HG02970 (cell line): Measurements from ENCODE around the gene GRIN2A.

Source experiments
- ATAC-seq: cut with Tn5 transposase; IDR thresholded peaks from one replicate; pipeline ENCODE4 v1.9.1; 2021; ENCODE audit warnings: mild to moderate bottlenecking, moderate library complexity, moderate number of reproducible peaks; ENCODE audit not compliant: unreplicated experiment, low FRiP score

Gene GRIN2A

DNA sequence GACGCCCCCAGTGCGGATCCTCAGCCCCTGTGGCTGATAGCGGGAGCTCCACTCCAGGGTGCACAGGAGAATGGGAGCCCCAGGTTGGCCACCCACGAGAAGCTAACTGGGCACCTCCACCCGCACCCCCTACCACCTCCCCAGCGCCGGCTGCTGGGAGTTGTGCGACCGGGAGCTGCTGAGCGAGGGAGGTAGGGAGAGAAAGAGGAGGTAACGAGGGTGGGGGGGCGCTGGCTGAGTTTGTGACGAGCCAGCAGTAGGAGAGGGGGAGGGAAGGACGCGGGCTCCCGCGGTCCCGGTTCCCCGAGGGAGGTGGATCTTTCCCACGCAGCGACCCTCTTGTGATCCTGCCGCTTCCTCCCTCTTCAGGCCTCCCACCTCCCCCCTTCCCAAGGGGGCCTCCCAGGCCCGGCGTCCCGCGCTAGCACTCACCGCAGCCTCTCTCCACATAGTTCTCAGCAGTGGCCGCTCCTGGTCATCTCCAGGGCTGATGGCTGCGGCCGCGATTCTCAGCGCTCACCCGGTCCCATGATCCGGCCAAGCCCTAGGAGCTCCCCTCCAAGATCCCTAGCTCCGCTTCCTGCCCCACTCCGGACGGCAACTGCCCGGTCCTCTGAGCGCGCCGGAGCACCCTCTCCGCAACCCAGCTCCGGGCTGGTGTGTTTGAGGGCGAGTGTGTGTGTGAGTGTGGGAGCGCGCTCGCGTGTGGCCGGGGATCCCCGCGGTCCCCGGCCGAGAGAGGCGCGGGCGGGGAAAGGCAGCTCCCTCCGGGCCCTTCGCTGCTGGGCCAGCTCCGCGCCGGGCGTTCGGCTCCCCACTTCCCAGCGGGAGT is at the start of gene GRIN2A:
GRIN2A (minus strand) TSS at position 207 of the 832 bp plus-strand sequence. CDS start 2,017 bp downstream, outside the sequence.
- no peak for ATAC-seq

DNA sequence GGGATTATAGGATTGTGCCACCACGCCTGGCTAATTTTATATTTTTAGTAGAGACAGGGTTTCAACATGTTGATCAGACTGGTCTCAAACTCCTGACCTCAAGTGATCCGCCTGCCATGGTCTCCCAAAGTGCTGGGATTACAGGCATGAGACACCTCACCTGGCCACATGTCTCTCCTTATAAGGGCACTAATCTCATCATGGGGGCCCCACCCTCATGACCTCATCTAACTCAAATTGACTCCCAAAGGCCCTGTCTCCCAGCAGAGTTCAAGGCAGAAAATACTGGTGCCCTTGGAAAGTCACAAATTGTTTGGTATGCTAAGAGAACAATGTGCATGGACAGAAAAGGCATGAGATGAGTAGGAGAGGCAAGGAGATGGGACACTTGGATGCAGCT is 49.3 kb upstream of the GRIN2A start:
- no peak for ATAC-seq

DNA sequence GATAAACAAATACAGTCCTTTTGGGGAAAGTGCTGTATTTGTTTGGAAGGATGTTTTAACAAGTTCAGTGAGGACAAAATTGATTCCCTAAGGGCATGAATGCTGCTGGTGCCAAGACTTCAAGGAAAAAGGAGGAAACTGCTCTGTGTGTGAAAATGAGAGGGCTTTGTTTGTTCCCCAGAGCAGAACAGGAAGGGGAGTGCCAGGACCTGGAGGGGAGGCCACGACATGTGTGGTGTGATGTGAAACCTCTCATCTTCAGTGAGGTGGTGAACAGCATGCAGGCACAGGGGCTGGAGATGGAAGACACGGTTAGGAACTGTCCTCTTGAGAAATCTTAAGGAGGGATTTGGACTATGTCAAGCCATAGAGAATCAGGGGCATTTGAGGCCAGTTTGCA is 46.6 kb upstream of the GRIN2A start:
- no peak for ATAC-seq

DNA sequence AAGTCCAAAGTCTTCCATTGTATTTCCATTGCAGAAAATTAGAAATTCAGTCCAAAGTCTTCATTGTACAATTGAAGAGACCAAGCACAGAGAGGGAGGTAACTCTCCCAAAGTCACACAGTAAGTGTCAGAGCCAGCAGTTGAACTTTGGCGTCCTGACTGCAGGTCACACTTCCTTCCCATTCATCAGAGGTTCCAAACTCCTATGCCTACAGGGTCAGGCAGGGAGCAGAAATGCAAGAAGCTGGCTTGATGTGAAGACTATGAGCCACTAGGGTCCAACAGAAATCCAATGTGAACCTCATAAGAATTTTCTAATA is 44.7 kb upstream of the GRIN2A start:
- no peak for ATAC-seq

DNA sequence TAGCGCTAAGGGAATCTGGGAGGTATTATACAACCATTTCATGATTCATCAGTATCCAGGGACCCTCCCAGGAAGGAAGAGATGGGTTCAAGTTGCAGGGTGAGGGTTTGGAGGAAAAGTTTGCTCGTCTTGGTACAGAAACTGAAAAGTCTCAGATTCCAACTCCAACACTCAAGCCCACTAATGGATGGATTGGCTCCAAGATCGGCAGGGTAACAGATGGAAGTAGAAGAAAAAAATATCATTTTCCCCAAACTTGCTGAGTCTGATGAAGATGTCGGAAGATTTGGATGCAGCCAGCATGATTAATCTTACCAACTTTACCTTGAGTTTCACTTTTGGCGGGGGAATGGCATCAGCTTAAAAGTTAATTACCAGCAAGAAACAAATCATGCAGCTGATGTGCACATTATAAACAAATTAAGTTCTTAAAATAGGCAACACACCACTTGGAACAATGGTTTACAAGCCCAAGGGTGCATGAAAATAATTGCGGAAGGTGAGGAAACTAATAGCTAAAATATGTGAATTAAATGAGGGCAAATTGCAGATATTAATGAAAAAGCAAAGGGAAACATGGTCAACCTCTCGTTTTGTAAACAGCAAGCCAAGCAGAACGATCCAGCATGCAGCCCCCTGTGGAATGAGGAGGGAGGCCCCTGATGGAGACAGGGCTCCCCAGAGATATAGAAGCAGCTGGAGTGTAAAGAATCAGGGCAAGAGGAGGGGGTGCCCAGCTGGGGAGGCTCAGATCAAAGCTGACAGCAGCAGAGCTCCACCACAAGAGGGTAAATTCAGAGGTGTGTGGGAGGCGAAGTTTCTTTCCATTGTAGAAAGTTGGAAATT is 44.1 kb upstream of the GRIN2A start:
- no peak for ATAC-seq

DNA sequence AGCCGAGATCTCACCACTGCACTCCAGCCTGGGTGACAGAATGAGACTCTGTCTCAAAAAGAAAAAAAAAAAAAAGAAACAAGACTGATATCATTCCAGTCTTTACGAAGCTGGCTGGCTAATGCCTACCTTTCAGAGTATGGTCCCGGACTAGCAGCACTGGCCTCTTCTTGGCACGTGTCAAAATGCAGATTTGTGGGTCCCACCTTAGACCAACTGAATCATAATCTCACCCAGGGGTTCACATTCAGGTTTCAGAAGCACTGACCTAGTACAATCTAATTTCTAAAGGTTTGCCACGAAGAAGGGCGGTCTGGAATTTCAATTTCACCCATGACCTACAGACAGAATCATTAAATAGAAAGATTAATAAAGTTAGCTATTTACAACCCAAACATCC is 43.4 kb upstream of the GRIN2A start:
- ATAC-seq, result no peak

DNA sequence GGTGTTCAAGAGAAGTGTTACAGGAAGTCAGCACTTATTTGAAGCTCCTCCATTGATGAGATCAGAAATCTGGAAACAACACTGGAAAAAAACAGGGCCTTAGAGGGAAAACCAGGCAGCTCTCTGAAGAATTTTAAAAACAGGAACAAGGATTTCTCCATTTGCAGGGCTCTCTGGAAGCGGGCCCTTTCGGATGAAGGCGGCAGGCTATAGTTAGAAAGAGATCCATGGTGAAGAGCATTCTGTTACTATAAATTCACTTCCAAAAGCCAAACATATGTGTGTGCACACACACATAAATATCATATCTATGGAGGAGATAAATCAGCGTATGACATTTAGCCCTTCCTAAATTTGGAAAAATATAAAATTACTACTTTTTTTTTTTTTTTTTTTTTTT is 42.6 kb upstream of the GRIN2A start:
- no peak for ATAC-seq

DNA sequence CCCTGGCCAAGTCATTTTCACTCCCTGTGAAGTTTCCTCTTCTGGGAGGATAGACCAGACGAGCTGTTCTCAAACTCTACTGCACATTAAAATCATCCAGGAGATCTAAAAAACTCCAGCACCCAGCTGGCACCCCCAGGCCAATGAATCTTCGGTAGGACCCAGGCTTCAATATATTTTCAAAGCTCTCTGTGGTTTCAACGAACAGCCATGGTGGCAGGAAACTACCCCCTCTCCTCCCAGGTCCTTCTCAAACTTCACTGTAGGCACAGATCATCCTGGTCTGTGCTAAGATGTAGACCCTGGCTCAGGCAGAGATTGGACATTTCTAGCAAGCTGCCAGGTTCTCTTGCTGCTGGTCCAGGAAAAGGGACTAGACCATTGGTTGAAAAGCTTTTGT is 38.7 kb upstream of the GRIN2A start:
- no peak for ATAC-seq

DNA sequence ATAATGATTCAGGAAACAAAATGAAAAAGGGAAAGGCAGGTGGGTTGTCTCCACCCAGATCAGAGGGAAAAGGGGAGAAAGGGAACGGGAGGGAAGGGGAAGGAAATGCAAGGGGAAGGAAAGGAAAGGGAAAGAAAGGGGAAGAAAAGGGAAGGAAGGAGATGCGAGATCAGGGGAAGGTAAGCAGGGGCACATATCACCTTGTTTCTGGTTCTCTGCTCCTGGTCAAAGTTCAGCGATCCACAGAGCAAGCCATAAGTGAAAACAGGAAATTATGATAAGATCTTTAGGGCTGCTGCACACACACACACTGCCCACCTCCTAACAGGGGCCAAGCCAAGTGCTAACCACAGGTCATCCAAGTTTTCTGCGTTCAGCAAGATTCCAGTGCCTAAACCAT is 37.5 kb upstream of the GRIN2A start:
- ATAC-seq, result no peak

DNA sequence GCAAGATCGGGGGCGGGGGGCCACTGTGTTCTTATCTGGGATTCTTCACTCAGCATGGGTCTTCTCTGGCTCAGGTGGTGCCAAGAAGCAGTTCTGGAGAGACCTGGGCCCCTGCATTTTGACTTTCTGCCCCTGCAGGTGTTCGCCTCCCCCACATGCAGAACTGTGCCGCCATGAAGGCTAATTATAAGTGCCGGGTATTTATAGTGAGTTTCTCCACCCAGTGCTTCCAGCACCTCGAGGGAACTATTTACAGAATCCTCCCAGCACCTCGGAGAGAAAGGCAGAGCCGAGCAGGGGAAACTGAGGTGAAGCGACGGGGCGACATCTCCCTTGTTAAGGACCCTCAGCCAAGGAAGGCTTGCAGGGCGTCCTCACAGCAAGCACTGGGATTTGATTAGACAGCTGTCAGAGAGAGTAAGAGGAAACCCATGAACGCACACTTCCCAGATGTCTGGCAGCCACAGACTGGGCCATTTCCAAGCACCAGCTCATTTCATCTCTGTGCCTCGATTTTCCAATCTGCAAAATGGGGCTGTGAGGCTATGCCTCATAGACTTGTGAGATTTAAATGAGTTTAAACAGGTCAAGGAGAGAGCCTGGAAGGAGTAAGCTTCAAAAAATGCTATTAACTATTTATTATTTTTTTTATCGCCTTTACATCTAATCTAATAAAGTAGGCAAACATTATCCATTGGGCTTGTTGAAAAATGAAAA is 36.4 kb upstream of the GRIN2A start:
- no peak for ATAC-seq

DNA sequence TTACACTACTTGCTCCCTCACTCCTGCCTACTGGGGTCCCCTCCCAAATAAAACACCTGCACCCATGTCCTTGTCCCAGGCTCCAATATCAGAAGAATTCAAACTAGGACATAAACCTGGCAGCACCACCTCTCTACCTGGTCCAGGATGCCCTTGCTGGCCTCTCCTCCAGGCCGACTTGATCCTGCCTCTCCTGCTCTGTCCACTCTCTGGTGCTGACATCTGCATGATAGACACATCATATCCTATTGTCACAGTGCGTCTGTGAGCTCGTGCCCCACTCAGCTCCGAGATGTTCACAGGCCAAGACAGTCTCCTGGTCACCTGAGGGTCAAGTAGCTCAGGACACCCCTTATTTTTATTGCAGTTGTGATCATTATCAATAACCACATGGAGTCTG is 31.5 kb upstream of the GRIN2A start:
- ATAC-seq, result no peak

DNA sequence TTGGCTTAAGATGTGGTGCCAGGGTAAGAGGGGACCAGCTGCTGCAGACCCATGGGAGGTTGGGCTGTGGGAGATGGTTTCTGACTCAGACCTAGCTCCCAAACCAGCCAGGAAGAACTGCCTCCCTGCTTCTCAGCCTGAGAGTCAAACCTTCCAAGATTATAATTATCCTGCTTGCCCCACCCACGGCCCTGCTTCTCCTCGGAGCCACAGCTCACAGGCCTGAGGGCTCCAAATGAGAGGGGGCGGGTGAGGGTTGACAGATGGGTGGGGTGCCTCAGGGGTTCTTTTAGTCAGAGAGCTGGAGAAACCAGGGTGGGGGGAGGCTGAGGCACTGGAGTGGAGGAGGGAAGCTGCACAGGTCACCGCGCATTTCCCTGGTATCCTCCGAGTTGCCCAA is 28.7 kb upstream of the GRIN2A start:
- ATAC-seq, result no peak

DNA sequence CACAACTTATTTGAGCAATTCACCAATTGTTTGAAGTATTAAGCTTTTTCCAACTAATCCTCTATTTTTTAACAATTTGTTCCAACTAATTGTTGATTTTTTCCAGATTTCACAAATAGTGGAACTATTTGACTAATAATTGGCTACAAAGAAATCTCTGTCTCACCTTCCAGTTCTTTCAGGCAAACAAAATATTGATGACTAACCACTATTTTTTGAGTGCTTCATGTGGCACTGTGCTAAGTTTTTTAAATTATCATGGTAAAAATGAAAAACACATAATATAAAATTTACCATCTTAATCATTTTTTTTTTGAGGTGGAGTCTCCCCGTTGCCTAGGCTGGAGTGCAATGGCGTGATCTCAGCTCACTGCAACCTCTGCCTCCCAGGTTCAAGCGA is 24.6 kb upstream of the GRIN2A start:
- ATAC-seq, result no peak

DNA sequence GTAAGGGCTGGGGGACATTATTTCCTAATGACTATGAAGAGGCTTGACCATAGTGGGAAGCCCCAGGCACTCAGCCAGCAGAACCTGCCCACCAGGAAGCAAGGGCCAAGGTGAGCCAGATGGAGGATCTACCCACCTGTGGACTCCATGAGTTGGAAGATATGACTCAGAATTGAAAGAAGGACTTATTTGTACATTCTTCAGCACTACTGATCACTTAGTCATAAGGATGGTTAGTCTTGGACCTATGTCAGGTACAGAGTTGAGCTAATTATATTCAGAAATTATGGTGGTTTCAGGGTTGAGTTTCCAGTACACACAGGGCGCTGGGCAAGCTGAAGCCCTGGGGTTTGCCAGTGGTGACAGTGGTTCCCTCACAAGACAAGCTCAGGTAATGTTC is 24.0 kb upstream of the GRIN2A start:
- no peak for ATAC-seq

DNA sequence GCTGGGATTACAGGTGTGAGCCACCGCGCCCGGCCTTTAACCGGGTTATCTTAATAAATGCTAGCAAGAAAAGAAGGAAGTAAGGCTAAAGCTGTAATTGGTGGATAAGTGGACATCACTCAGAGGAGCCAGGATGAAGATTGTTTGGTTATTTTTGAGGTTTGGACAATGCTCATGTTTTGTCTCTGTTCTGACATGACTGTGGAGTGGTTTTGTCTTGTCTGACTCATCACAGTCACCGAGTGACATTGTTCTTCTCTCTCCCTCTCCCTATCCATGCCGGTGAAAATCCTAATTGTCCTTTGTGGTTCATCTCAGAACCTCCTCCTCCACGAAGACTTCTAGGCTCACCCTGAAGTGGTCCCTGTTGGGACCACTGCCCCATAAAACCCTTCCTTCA is 23.5 kb upstream of the GRIN2A start:
- no peak for ATAC-seq

DNA sequence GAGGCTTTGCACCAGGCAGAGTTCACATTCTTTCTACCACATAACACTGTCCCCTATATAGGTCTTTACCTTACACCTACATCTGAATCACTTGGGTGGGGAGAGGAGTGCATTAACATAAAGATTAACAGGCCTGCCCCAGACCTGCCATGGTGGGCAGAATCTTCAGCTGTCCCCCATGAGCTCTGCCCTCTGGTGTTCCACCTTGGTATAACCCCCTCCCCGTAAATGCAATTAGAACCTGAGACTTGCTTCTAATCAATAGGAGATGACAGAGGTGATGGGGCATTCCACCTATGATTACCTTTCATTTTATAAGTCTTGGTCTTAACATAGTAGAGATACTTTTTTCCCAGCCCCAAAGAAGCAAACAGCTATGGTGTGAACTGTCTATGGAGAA is 20.4 kb upstream of the GRIN2A start:
- ATAC-seq, result no peak

DNA sequence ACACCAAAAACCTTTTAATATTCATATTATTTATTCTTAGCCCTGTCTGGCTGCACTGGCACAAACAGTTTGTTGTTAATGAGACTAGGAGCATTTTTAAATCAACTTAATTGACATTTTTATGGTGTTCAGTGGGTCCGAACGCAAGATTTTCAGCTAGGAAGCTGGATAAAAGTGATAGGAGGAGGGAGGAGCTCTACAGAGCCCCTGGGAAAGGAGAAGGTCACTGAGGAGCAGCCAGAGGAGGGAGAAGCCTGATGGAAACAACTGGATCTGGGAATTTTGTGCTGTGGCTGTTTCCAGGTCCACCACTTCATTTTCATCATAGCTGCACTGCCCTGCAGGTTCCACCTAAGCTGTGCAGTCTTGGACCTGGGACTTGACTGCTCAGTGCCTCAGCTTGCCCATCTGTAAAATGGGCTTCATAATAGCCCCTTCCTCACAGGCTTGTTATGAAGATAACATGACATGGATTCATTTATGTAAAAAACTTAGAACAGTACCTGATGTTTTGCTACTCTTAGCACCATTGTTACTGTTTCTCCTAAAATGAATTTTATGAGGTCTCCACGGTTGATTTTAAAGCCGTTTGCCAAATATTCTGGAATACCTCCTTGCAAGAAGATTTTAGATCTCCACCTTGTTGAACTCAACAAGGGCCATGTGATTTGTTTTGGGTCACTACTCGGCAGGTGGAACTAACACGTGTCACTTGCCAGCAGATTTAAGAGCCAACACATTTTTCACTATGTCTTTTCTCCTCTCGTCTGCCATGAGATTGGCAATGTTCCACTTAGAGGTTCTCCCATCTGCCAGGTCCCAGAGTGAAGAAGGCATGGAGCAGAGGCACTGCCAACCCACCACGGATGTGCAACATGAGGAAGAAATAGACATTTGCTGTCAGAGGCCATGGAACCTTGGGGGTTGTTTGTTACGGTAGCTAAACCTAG is 18.7 kb upstream of the GRIN2A start:
- ATAC-seq, result no peak

DNA sequence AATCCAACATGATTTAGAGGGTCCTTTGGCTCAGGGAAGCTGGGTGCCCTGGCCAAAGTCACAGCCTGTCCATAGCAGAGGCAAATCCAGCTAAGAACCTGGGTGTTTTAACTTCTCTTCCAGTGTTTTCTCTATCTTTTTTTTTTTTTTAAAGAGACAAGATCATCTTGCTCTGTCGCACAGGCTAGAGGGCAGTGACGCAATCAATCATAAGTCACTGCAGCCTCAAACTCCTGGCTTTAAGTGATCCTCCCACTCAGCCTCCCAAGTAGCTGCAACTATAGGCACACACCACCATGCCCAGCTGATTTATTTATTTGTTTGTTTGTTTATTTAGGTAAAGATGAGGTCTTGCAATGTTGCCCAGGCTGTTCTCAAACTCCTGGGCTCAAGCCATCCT is 14.8 kb upstream of the GRIN2A start:
- no peak for ATAC-seq

DNA sequence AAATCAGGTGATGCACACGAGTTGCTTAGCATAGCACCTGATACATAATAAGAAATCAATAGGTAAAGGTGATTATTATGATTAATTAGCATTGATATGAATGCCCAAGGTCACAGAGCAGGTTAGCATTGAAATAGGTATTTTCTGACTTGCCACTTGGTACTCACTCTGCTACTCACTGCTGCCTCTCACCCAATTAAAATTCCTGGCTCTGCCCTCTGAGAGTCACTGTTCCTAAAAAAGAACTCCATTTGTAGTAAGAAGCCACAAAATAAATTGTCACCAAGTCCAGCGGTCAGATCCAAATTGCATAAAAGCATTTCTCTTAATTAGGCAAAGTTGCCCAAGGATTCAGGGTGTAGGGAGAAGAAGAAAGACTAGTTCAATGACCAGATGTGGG is 8.9 kb upstream of the GRIN2A start:
- no peak for ATAC-seq

DNA sequence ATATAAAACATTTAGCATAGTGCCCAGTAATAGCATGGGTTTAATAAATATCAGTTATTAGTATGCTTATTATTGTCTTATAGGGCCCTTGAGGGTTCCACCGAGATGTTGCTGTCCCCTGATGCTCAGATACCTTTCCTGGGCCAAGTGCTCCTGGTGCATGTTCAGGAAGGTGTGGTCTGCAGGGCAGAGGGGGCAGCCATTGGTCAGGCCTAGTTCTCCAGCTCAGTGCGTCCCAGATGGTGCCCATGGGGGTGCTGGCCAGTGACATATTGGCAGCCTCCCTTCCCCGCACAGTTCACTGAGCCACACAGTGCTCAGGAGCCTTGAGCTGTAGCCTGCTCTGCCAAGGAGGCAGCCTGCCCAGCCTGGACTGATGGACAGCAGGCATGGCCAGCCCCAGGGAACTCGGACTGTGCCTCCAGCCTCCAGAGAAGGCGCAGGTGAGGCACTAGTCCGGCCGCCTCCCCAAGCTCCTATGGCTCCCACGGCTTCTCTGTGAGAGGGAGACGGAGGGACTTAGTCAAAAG is 7.7 kb upstream of the GRIN2A start:
- ATAC-seq, result no peak
